ENCODE measurements around the gene TMEM192.
"Not testable (repeated sequence)": the region's sequence is repeated elsewhere in the genome, so short reads cannot be mapped to it uniquely, and the experiment has no call there.

The TMEM192 gene

GRCh38 chr4:165088366-165088765, 24.3 kb downstream of the TMEM192 start:
- no peak for DNase-seq

GRCh38 chr4:165085946-165086345, 26.7 kb downstream of the TMEM192 start:
- DNase-seq, result no peak

GRCh38 chr4:165084787-165085186, 27.9 kb downstream of the TMEM192 start:
- not testable (repeated sequence) for DNase-seq

- DNase-seq, result peak; percentile 77
These were observed 33.2 kb downstream of the TMEM192 start for GRCh38 chr4:165079476-165079875.

GRCh38 chr4:165077034-165077578, 35.6 kb downstream of the TMEM192 start:
- no peak for DNase-seq

- not testable (repeated sequence) for DNase-seq
These were observed 39.3 kb downstream of the TMEM192 start for GRCh38 chr4:165073346-165073745.

GRCh38 chr4:165070560-165070959, 42.1 kb downstream of the TMEM192 start:
- no peak for DNase-seq

- DNase-seq, result no peak
These were observed 51.7 kb downstream of the TMEM192 start for GRCh38 chr4:165060938-165061337.

GRCh38 chr4:165059386-165059785, 53.3 kb downstream of the TMEM192 start:
- DNase-seq, result peak; percentile 53

GRCh38 chr4:165058666-165059065, 54.0 kb downstream of the TMEM192 start:
- no peak for DNase-seq

- DNase-seq, result no peak
These were observed 57.1 kb downstream of the TMEM192 start for GRCh38 chr4:165055601-165056000.

GRCh38 chr4:165053645-165054044, 59.0 kb downstream of the TMEM192 start, which contains the start of gene TRIM75:
TSS of gene TRIM75 (plus strand) at chr4:165053866. CDS start at chr4:165059148, 5,282 bp downstream.
- no peak for DNase-seq

GRCh38 chr4:165052627-165053026, 60.0 kb downstream of the TMEM192 start:
- DNase-seq, result no peak

GRCh38 chr4:165048170-165048569, 64.5 kb downstream of the TMEM192 start:
- no peak for DNase-seq

- DNase-seq, result no peak
These were observed 81.0 kb downstream of the TMEM192 start, which contains the start of gene TRIM60 for GRCh38 chr4:165031436-165032211. TSS of gene TRIM60 (plus strand) at chr4:165031999. CDS start at chr4:165040073, 8,074 bp downstream.

- no peak for DNase-seq
These were observed 84.8 kb downstream of the TMEM192 start for GRCh38 chr4:165027762-165028402.

GRCh38 chr4:165025782-165026181, 86.9 kb downstream of the TMEM192 start:
- DNase-seq, result not testable (repeated sequence)
